HG03469 (cell line): ENCODE data around the gene MACROD2.

ENCODE experiments used
- ATAC-seq: cut with Tn5 transposase; IDR thresholded peaks from one replicate; pipeline ENCODE4 v1.9.1; 2021; ENCODE audit warnings: mild to moderate bottlenecking, moderate library complexity, moderate number of reproducible peaks; ENCODE audit not compliant: unreplicated experiment

The MACROD2 gene

GRCh38 chr20:14782731-14783130 lies 787.4 kb downstream of the MACROD2 start:
- no peak for ATAC-seq

GRCh38 chr20:14783766-14784165 lies 788.5 kb downstream of the MACROD2 start:
- ATAC-seq: no peak

GRCh38 chr20:14785065-14785743 lies 789.9 kb downstream of the MACROD2 start:
- ATAC-seq: no peak

- ATAC-seq: no peak
Observed at GRCh38 chr20:14790190-14790589, 794.9 kb downstream of the MACROD2 start.

GRCh38 chr20:14790771-14791620 lies 795.7 kb downstream of the MACROD2 start:
- no peak for ATAC-seq

GRCh38 chr20:14792915-14793314 lies 797.6 kb downstream of the MACROD2 start:
- no peak for ATAC-seq

GRCh38 chr20:14799545-14800216 lies 804.4 kb downstream of the MACROD2 start:
- no peak for ATAC-seq

- ATAC-seq: no peak
Observed at GRCh38 chr20:14800707-14801425, 805.5 kb downstream of the MACROD2 start.

GRCh38 chr20:14801591-14802325 lies 806.4 kb downstream of the MACROD2 start:
- no peak for ATAC-seq

- no peak for ATAC-seq
Observed at GRCh38 chr20:14807224-14807623, 811.9 kb downstream of the MACROD2 start.

- no peak for ATAC-seq
Observed at GRCh38 chr20:14815340-14815739, 820.0 kb downstream of the MACROD2 start.

- no peak for ATAC-seq
Observed at GRCh38 chr20:14816471-14816870, 821.2 kb downstream of the MACROD2 start.

- ATAC-seq: no peak
Observed at GRCh38 chr20:14817101-14817500, 821.8 kb downstream of the MACROD2 start.

GRCh38 chr20:14820771-14821170 lies 825.5 kb downstream of the MACROD2 start:
- no peak for ATAC-seq

- ATAC-seq: no peak
Observed at GRCh38 chr20:14821251-14821650, 825.9 kb downstream of the MACROD2 start.

- no peak for ATAC-seq
Observed at GRCh38 chr20:14824996-14825395, 829.7 kb downstream of the MACROD2 start.

GRCh38 chr20:14826543-14827313 lies 831.4 kb downstream of the MACROD2 start:
- no peak for ATAC-seq

- ATAC-seq: no peak
Observed at GRCh38 chr20:14828459-14828858, 833.1 kb downstream of the MACROD2 start.

- peak; percentile 45 for ATAC-seq
Observed at GRCh38 chr20:14829906-14830305, 834.6 kb downstream of the MACROD2 start.

GRCh38 chr20:14830466-14830865 lies 835.1 kb downstream of the MACROD2 start:
- ATAC-seq: peak; percentile 70
